ENCODE data around the gene CCDC137. TPM values are rescaled to one million over a fixed set of nuclear protein-coding genes. Genes with fewer than 3 reads are reported as not detected.

Gene CCDC137
- total and polyA plus RNA-seq, 2 of the 13 experiments (the other 11 are each of a cell fraction or from before 2014, with no cell fraction given), result 14.6 to 39.1 TPM

- TF ChIP-seq E2F1 (CRISPR knock-in tag; IDR thresholded peaks at IDR 0.05), result no peak
- TF ChIP-seq FOXK2 (IDR thresholded peaks at IDR 0.05), result no peak
- peak; percentile 69 for TF ChIP-seq NRL (CRISPR knock-in tag; IDR thresholded peaks at IDR 0.05; ENCODE audit: borderline replicate concordance)
- TF ChIP-seq PBX3 (CRISPR knock-in tag; IDR thresholded peaks at IDR 0.05; ENCODE audit: borderline replicate concordance), result no peak
- TF ChIP-seq ZNF580 (CRISPR knock-in tag; IDR thresholded peaks at IDR 0.05; ENCODE audit: borderline replicate concordance, low read depth), result peak; percentile 32; the same call in 1 of the 2 replicates
- TF ChIP-seq ZNF430 (CRISPR knock-in tag; IDR thresholded peaks at IDR 0.05), result 0 out of 2 replicates have a peak, but pooled peaks have one; percentile 23
- TF ChIP-seq ZNF281 (CRISPR knock-in tag; IDR thresholded peaks at IDR 0.05; ENCODE audit: borderline replicate concordance), result peak; percentile 85
- no peak for TF ChIP-seq PITX1 (CRISPR knock-in tag; IDR thresholded peaks at IDR 0.05)
- peak; percentile 22; the same call in 1 of the 2 replicates for TF ChIP-seq MYPOP (CRISPR knock-in tag; IDR thresholded peaks at IDR 0.05)
- TF ChIP-seq HNF4A (CRISPR knock-in tag; IDR thresholded peaks at IDR 0.05), result no peak
- TF ChIP-seq ZC3H4 (CRISPR knock-in tag; IDR thresholded peaks at IDR 0.05; ENCODE audit: borderline replicate concordance), result peak; percentile 74; the same call in 1 of the 2 replicates
- peak; percentile 72 for TF ChIP-seq PATZ1 (CRISPR knock-in tag; IDR thresholded peaks at IDR 0.05)
- no peak for TF ChIP-seq FOSL1 (CRISPR knock-in tag; IDR thresholded peaks at IDR 0.05; ENCODE audit: borderline replicate concordance)
- TF ChIP-seq ZSCAN5A (CRISPR knock-in tag; IDR thresholded peaks at IDR 0.05; ENCODE audit: borderline replicate concordance), result 0 out of 2 replicates have a peak, but pooled peaks have one; percentile 66
- TF ChIP-seq, protein P1, sequence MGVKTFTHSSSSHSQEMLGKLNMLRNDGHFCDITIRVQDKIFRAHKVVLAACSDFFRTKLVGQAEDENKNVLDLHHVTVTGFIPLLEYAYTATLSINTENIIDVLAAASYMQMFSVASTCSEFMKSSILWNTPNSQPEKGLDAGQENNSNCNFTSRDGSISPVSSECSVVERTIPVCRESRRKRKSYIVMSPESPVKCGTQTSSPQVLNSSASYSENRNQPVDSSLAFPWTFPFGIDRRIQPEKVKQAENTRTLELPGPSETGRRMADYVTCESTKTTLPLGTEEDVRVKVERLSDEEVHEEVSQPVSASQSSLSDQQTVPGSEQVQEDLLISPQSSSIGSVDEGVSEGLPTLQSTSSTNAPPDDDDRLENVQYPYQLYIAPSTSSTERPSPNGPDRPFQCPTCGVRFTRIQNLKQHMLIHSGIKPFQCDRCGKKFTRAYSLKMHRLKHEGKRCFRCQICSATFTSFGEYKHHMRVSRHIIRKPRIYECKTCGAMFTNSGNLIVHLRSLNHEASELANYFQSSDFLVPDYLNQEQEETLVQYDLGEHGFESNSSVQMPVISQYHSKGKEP (CRISPR knock-in tag; IDR thresholded peaks at IDR 0.05), result peak; percentile 38; the same call in 1 of the 2 replicates
Observed at GRCh38 chr17:81665205-81666091, 1.1 kb upstream of the CCDC137 start (continued).
